Astrocyte of the cerebellum (primary cell): ENCODE measurements around the gene LSM7.

Experiments used
- DNase-seq: peaks from one replicate; pipeline ENCODE4 v3.0.0-alpha.2; 2011; ENCODE audit warnings: low read depth
- H3K4me3 ChIP-seq: 2 replicates; pipeline ENCODE4 v1.5.1; 2011; ENCODE audit warnings: mild to moderate bottlenecking, low read depth, low read length, moderate library complexity
- CTCF ChIP-seq: IDR thresholded peaks from 2 replicates; pipeline ENCODE4 v1.5.1; 2012; ENCODE audit warnings: low read length, low read depth, moderate library complexity, mild to moderate bottlenecking; ENCODE audit errors: missing control alignments
- in situ Hi-C: cut with HindIII; loops from 2 replicates; pipeline ENCODE4 v1.10.0; 2017; ENCODE audit warnings: low sequenced_read_pairs

The LSM7 gene

GRCh38 chr19:2273356-2274184 lies 54.8 kb downstream of the LSM7 start:
- DNase-seq: no peak
- H3K4me3 ChIP-seq: peak overlapping the region; percentile 17
- in situ Hi-C loops: no loop called here
- peak; percentile 91 for TF ChIP-seq CTCF
